Small intestine (tissue), 7 donors: Measurements from ENCODE around the gene MICALL1. TPM values are rescaled to one million over a fixed set of nuclear protein-coding genes. Genes with fewer than 3 reads are reported as not detected.

ENCODE experiments used
- DNase-seq, 2 donors: peaks; one replicate each; pipeline versions ENCODE4 v3.0.0 to v3.0.0-alpha.2; 2013
- FAIRE-seq: peaks from 2 replicates; lab custom pipeline; 2012; peaks lifted over from hg19 to GRCh38; lab: Jason Lieb, UNC
- H3K27ac ChIP-seq, 3 donors: one replicate each; pipeline ENCODE4 v1.5.1; 2013; ENCODE audit warnings: low read length in 2 of 3, mild to moderate bottlenecking in 2 of 3, control low read depth in 1 of 3, inconsistent platforms in 1 of 3, low read depth in 1 of 3, moderate library complexity in 1 of 3
- H3K27me3 ChIP-seq, 3 donors: one replicate each; pipeline ENCODE4 v1.6.1; 2013; ENCODE audit warnings: low read length in 3 of 3, inconsistent platforms in 1 of 3; ENCODE audit not compliant: control insufficient read depth in 3 of 3, insufficient read depth in 3 of 3
- H3K36me3 ChIP-seq, 3 donors: one replicate each; pipeline ENCODE4 v1.6.1; 2013; ENCODE audit warnings: low read length in 3 of 3, inconsistent platforms in 1 of 3, low read depth in 1 of 3, mild to moderate bottlenecking in 1 of 3, moderate library complexity in 1 of 3; ENCODE audit not compliant: control insufficient read depth in 3 of 3, insufficient read depth in 2 of 3
- H3K4me1 ChIP-seq, 3 donors: one replicate each; pipeline ENCODE4 v1.6.1; 2013; ENCODE audit warnings: low read length in 2 of 3, inconsistent platforms in 1 of 3, low read depth in 1 of 3, mild to moderate bottlenecking in 1 of 3, moderate library complexity in 1 of 3; ENCODE audit not compliant: control insufficient read depth in 3 of 3, insufficient read depth in 2 of 3
- H3K4me3 ChIP-seq, 3 donors: one replicate each; pipeline ENCODE4 v1.5.1; 2013; ENCODE audit warnings: low read length in 3 of 3, control low read depth in 1 of 3, inconsistent platforms in 1 of 3, low read depth in 1 of 3, mild to moderate bottlenecking in 1 of 3, moderate library complexity in 1 of 3
- H3K9me3 ChIP-seq, 2 donors: one replicate each; pipeline ENCODE4 v1.6.1; 2013; ENCODE audit warnings: low read depth in 1 of 2, low read length in 1 of 2; ENCODE audit not compliant: control insufficient read depth in 2 of 2, insufficient read depth in 1 of 2
- WGBS, 3 donors: extraction: QIAGEN DNeasy Blood & Tissue Kit; methylation state at CpG; one replicate each; pipeline ENCODE4 v1.1.7; 2013; 5-methylcytosine and 5-hydroxymethylcytosine counted together
- polyA plus RNA-seq, 4 donors: library from polyadenylated mRNA; stranded (reverse) in 3 of 4; unstranded in 1 of 4; fragments of 200-250 nt in 3 of 4; fragments of 120-200 nt in 1 of 4; gene quantifications; one replicate each; pipeline versions ENCODE4 v1.2.1 to v1.2.3, GENCODE V29; 2013
- donor health status: healthy with polysubstance abuse.
- donor health status: control.
- donor health status: control.
- donor health status: Bipolar disorder and iron deficiency.
- donor health status: healthy.

MICALL1 gene
- polyA plus RNA-seq, 4 donors = 8.4 to 16.4 (median 10.1) TPM

GRCh38 chr22:37923927-37924326, 17.8 kb downstream of the MICALL1 start:
- no peak overlapping the region for H3K27ac ChIP-seq

GRCh38 chr22:37924386-37925065, 18.4 kb downstream of the MICALL1 start:
- no peak overlapping the region for H3K27ac ChIP-seq
- H3K4me1 ChIP-seq = no peaks in the 10 kb centered on the region
- H3K9me3 ChIP-seq = no peaks in the 10 kb centered on the region
- WGBS, 3 donors = 31 to 78% (median 51%) methylated on average over 17 to 18 of the region's 18 CpGs
- H3K36me3 ChIP-seq = peaks cover 12 to 83% (median 19%) of the 10 kb centered on the region in 3 donors
- no peak overlapping the region for H3K4me3 ChIP-seq
- FAIRE-seq = no peak
- H3K27me3 ChIP-seq = no peaks in the 10 kb centered on the region
- DNase-seq = no peak

More at GRCh38 chr22:37923927-37924326, 17.8 kb downstream of the MICALL1 start:
- H3K4me1 ChIP-seq = no peaks in the 10 kb centered on the region
- H3K9me3 ChIP-seq = no peaks in the 10 kb centered on the region
- peaks cover 12 to 82% (median 19%) of the 10 kb centered on the region in 3 donors for H3K36me3 ChIP-seq
- no peak for DNase-seq
- no peak for FAIRE-seq
- WGBS, 3 donors = 60 to 87% (median 75%) methylated on average over 4 of the region's 4 CpGs
- no peak overlapping the region for H3K4me3 ChIP-seq
- H3K27me3 ChIP-seq = no peaks in the 10 kb centered on the region

GRCh38 chr22:37925330-37925729, 19.2 kb downstream of the MICALL1 start:
- H3K4me1 ChIP-seq = no peaks in the 10 kb centered on the region
- peaks cover 12 to 88% (median 19%) of the 10 kb centered on the region in 3 donors for H3K36me3 ChIP-seq
- WGBS, 3 donors = 44 to 64% (median 58%) methylated on average over 3 of the region's 3 CpGs
- H3K9me3 ChIP-seq = no peaks in the 10 kb centered on the region
- H3K27me3 ChIP-seq = no peaks in the 10 kb centered on the region
- H3K27ac ChIP-seq = no peak overlapping the region
- H3K4me3 ChIP-seq = no peak overlapping the region
- no peak for FAIRE-seq
- DNase-seq = no peak

- Histone ChIP-seq H3K4me3 (no peak overlapping the region), H3K9me3 (no peaks in the 10 kb centered on the region), H3K36me3 (peaks cover 12 to 91% (median 19%) of the 10 kb centered on the region in 3 donors), H3K27me3 (no peaks in the 10 kb centered on the region), H3K4me1 (no peaks in the 10 kb centered on the region), H3K27ac (no peak overlapping the region)
- no peak for DNase-seq
- 88 to 90% (median 90%) methylated on average over 14 to 15 of the region's 15 CpGs for WGBS, 3 donors
- no peak for FAIRE-seq
Observed at GRCh38 chr22:37925767-37926166, 19.7 kb downstream of the MICALL1 start.

- no peaks in the 10 kb centered on the region for H3K9me3 ChIP-seq
- no peak overlapping the region for H3K27ac ChIP-seq
- DNase-seq (no peak), FAIRE-seq (no peak)
- H3K4me3 ChIP-seq = no peak overlapping the region
- H3K36me3 ChIP-seq = peaks cover 12 to 90% (median 19%) of the 10 kb centered on the region in 3 donors
- 89 to 95% (median 93%) methylated on average over 7 of the region's 7 CpGs for WGBS, 3 donors
- no peaks in the 10 kb centered on the region for H3K27me3 ChIP-seq
- no peaks in the 10 kb centered on the region for H3K4me1 ChIP-seq
Observed at GRCh38 chr22:37926358-37926757, 20.3 kb downstream of the MICALL1 start.

- H3K27me3 ChIP-seq = no peaks in the 10 kb centered on the region
- no peaks in the 10 kb centered on the region for H3K4me1 ChIP-seq
- H3K27ac ChIP-seq = no peak overlapping the region
- H3K4me3 ChIP-seq = no peak overlapping the region
- 90 to 94% (median 91%) methylated on average over 28 to 32 of the region's 32 CpGs for WGBS, 3 donors
- peaks cover 15 to 90% (median 19%) of the 10 kb centered on the region in 3 donors for H3K36me3 ChIP-seq
- DNase-seq = no peak
- no peaks in the 10 kb centered on the region for H3K9me3 ChIP-seq
- FAIRE-seq = no peak
Observed at GRCh38 chr22:37926771-37927636, 20.9 kb downstream of the MICALL1 start.

- Histone ChIP-seq H3K4me3 (no peak overlapping the region), H3K4me1 (no peaks in the 10 kb centered on the region), H3K27ac (no peak overlapping the region), H3K9me3 (no peaks in the 10 kb centered on the region), H3K27me3 (no peaks in the 10 kb centered on the region), H3K36me3 (peaks cover 13 to 93% (median 19%) of the 10 kb centered on the region in 3 donors)
- 94 to 100% (median 94%) methylated on average over 5 of the region's 5 CpGs for WGBS, 3 donors
- FAIRE-seq (no peak), DNase-seq (no peak)
Observed at GRCh38 chr22:37927637-37927936, 21.5 kb downstream of the MICALL1 start.

GRCh38 chr22:37929390-37929789, 23.3 kb downstream of the MICALL1 start:
- peaks cover 13 to 94% (median 20%) of the 10 kb centered on the region in 3 donors for H3K36me3 ChIP-seq
- WGBS, 3 donors = 62 to 89% (median 75%) methylated on average over 5 of the region's 5 CpGs

More at GRCh38 chr22:37929390-37929789, 23.3 kb downstream of the MICALL1 start:
- no peak overlapping the region for H3K27ac ChIP-seq
- no peak overlapping the region for H3K4me3 ChIP-seq
- H3K27me3 ChIP-seq = no peaks in the 10 kb centered on the region
- H3K9me3 ChIP-seq = no peaks in the 10 kb centered on the region
- FAIRE-seq (no peak), DNase-seq (no peak)
- peaks cover 0 to 7% (median 0%) of the 10 kb centered on the region in 3 donors for H3K4me1 ChIP-seq
